ENCODE results near the gene KLHDC7A. TPM values are rescaled to one million over a fixed set of nuclear protein-coding genes. Genes with fewer than 3 reads are reported as not detected.

KLHDC7A gene
- total RNA-seq, 2 donors from 2014 or later = 0.11 TPM; not detected in 1

- Histone ChIP-seq H3K4me3 (no peak overlapping the region), H3K9me3 (no peaks in the 10 kb centered on the region), H3K4me1 (peaks cover 0 to 2% of the 10 kb centered on the region in 2 donors), H3K36me3 (no peaks in the 10 kb centered on the region), H3K27me3 (no peaks in the 10 kb centered on the region), H3K27ac (no peak overlapping the region)
- TF ChIP-seq CTCF (IDR thresholded peaks at IDR 0.05) = no peak
- DNase-seq (ENCODE audit: low spot score) = no peak
These were observed 5.4 kb upstream of the KLHDC7A start for GRCh38 chr1:18475234-18475905.

- no peaks in the 10 kb centered on the region for H3K9me3 ChIP-seq
- no peaks in the 10 kb centered on the region for H3K36me3 ChIP-seq
- TF ChIP-seq CTCF (IDR thresholded peaks at IDR 0.05) = no peak
- DNase-seq (ENCODE audit: low spot score) = no peak
- H3K4me3 ChIP-seq = no peak overlapping the region
- no peak overlapping the region for H3K27ac ChIP-seq
- H3K4me1 ChIP-seq = peaks cover 0 to 10% of the 10 kb centered on the region in 2 donors
- no peaks in the 10 kb centered on the region for H3K27me3 ChIP-seq
These were observed 1.3 kb upstream of the KLHDC7A start for GRCh38 chr1:18479454-18479853.

DNA sequence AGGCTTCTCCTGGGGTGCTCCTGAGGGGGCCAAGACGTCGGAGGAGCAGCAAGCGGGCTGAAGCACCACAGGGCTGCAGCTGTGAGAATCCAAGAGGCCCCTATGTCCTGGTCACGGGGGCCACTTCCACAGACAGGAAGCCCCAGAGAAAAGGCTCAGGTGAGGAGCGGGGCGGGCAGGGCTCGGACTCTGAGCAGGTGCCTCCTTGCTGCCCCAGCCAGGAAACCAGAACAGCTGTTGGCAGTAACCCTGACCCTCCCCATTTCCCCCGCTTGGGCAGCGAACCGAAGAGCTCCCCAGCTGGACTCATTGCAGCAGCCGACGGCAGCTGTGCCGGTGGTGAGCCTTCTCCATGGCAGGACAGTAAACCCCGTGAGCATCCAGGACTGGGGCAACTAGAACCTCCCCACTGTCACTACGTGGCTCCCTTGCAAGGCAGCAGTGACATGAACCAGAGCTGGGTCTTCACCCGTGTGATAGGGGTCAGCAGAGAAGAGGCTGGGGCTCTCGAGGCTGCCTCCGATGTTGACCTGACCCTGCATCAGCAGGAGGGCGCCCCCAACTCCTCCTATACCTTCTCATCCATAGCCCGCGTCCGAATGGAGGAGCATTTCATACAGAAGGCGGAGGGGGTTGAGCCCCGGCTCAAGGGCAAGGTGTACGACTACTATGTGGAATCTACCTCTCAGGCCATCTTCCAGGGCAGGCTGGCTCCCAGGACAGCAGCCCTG lies 625 bp downstream of the KLHDC7A start:
- no peak overlapping the region for H3K27ac ChIP-seq
- DNase-seq (ENCODE audit: low spot score) = no peak
- TF ChIP-seq CTCF (IDR thresholded peaks at IDR 0.05) = no peak
- H3K27me3 ChIP-seq = no peaks in the 10 kb centered on the region
- H3K36me3 ChIP-seq = no peaks in the 10 kb centered on the region
- no peak overlapping the region for H3K4me3 ChIP-seq
- H3K4me1 ChIP-seq = peaks cover 0 to 10% of the 10 kb centered on the region in 2 donors
- H3K9me3 ChIP-seq = no peaks in the 10 kb centered on the region

- no peak for DNase-seq (ENCODE audit: low spot score)
- Histone ChIP-seq H3K9me3 (no peaks in the 10 kb centered on the region), H3K27ac (no peak overlapping the region), H3K4me3 (no peak overlapping the region), H3K36me3 (no peaks in the 10 kb centered on the region), H3K4me1 (peaks cover 0 to 10% of the 10 kb centered on the region in 2 donors), H3K27me3 (no peaks in the 10 kb centered on the region)
- TF ChIP-seq CTCF (IDR thresholded peaks at IDR 0.05) = no peak
These were observed 1.4 kb downstream of the KLHDC7A start for GRCh38 chr1:18481921-18482701.

DNA sequence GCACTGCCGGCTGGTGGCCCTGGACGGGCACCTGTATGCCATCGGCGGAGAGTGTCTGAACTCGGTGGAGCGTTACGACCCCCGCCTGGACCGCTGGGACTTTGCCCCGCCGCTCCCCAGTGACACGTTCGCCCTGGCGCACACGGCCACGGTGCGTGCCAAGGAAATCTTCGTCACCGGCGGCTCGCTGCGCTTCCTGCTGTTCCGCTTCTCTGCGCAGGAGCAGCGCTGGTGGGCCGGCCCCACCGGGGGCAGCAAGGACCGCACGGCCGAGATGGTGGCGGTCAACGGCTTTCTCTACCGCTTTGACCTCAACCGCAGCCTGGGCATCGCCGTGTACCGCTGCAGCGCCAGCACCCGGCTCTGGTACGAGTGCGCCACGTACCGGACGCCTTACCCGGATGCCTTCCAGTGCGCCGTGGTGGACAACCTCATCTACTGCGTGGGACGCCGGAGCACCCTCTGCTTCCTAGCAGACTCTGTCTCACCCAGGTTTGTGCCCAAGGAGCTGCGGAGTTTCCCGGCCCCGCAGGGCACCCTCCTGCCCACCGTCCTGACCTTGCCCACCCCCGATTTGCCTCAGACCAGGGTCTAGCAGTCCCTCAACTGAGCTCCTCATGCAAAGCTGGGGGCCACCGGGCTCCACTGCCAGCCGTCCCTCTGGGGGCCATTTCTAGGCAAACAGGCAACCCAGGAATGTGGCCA lies 2.1 kb downstream of the KLHDC7A start:
- Histone ChIP-seq H3K36me3 (no peaks in the 10 kb centered on the region), H3K4me1 (peaks cover 0 to 10% of the 10 kb centered on the region in 2 donors), H3K27ac (no peak overlapping the region), H3K9me3 (no peaks in the 10 kb centered on the region), H3K4me3 (no peak overlapping the region), H3K27me3 (no peaks in the 10 kb centered on the region)
- no peak for DNase-seq (ENCODE audit: low spot score)
- no peak for TF ChIP-seq CTCF (IDR thresholded peaks at IDR 0.05)
